IMR-90 (cell line): ENCODE data around the gene IL17D.

Experiments
- CEBPB ChIP-seq: IDR thresholded peaks from 2 replicates; pipeline ENCODE4 v1.6.1; 2012; ENCODE audit warnings: low read depth, low read length, improper control_type of control experiment
- CHD1 ChIP-seq: IDR thresholded peaks from 2 replicates; pipeline ENCODE4 v1.6.1; 2012; ENCODE audit warnings: low read depth, low read length, improper control_type of control experiment
- FOS ChIP-seq: fragments of 150-350 bp; IDR thresholded peaks from 2 replicates; pipeline ENCODE4 v1.6.1; 2016; ENCODE audit warnings: low read depth, low read length
- MAFK ChIP-seq: IDR thresholded peaks from 2 replicates; pipeline ENCODE4 v1.6.1; 2012; ENCODE audit warnings: low read depth, low read length, improper control_type of control experiment
- MAZ ChIP-seq: IDR thresholded peaks from 2 replicates; pipeline ENCODE4 v1.6.1; 2012; ENCODE audit warnings: low read depth, mild to moderate bottlenecking, low read length, improper control_type of control experiment, moderate library complexity, borderline replicate concordance
- POLR2A ChIP-seq: IDR thresholded peaks from 2 replicates; pipeline ENCODE4 v1.6.1; 2012; ENCODE audit warnings: mild to moderate bottlenecking, low read depth, low read length
- RCOR1 ChIP-seq: IDR thresholded peaks from 2 replicates; pipeline ENCODE4 v1.6.1; 2012; ENCODE audit warnings: mild to moderate bottlenecking, low read length, improper control_type of control experiment; ENCODE audit not compliant: insufficient replicate concordance
- RFX5 ChIP-seq: IDR thresholded peaks from 2 replicates; pipeline ENCODE4 v1.8.0; 2012; ENCODE audit warnings: low read depth, mild to moderate bottlenecking, low read length, moderate library complexity
- TF ChIP-seq, protein P1 (sequence below): fragments of 150-350 bp; IDR thresholded peaks from 2 replicates; pipeline ENCODE4 v1.6.1; 2016; ENCODE audit warnings: low read depth, mild to moderate bottlenecking, low read length, moderate library complexity, borderline replicate concordance
- TF ChIP-seq, protein P2 (sequence below): conservative IDR thresholded peaks from 2 replicates; pipeline ENCODE4 v1.5.1; 2012; ENCODE audit warnings: mild to moderate bottlenecking, low read depth, low read length, improper control_type of control experiment
- TF ChIP-seq, protein P3 (sequence below): fragments of 150-350 bp; IDR thresholded peaks from 2 replicates; pipeline ENCODE4 v1.6.1; 2017; ENCODE audit warnings: mild to moderate bottlenecking, antibody characterized with exemption, low read length, low read depth

DNA sequence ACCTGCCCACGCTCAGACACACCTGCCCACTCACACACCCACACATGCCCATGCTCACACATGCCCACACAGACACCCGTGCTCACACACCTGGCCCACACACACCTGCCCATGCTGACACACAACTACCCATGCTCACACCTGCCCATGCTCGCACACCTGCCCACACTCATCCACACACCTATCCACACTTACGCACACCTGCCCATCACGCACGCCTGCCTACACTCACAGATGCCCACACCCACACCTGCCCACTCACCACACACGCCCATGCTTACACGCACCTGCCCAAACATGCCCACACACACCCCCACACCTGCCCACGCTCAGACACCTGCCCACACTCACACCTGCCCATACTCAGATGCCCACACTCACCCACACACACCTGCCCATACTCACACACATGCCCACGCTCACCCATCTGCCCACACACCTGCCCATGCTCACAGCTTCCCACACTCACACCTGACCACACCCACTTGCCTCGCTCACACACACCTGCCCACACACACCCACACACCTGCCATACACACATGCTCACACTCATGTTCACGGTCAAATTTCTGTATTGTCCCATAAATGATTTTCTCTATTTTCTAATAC lies 15.6 kb downstream of the IL17D start:
- TF ChIP-seq, protein P1, sequence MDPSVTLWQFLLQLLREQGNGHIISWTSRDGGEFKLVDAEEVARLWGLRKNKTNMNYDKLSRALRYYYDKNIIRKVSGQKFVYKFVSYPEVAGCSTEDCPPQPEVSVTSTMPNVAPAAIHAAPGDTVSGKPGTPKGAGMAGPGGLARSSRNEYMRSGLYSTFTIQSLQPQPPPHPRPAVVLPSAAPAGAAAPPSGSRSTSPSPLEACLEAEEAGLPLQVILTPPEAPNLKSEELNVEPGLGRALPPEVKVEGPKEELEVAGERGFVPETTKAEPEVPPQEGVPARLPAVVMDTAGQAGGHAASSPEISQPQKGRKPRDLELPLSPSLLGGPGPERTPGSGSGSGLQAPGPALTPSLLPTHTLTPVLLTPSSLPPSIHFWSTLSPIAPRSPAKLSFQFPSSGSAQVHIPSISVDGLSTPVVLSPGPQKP, result no peak
- TF ChIP-seq CEBPB, result no peak
- TF ChIP-seq, protein P2, sequence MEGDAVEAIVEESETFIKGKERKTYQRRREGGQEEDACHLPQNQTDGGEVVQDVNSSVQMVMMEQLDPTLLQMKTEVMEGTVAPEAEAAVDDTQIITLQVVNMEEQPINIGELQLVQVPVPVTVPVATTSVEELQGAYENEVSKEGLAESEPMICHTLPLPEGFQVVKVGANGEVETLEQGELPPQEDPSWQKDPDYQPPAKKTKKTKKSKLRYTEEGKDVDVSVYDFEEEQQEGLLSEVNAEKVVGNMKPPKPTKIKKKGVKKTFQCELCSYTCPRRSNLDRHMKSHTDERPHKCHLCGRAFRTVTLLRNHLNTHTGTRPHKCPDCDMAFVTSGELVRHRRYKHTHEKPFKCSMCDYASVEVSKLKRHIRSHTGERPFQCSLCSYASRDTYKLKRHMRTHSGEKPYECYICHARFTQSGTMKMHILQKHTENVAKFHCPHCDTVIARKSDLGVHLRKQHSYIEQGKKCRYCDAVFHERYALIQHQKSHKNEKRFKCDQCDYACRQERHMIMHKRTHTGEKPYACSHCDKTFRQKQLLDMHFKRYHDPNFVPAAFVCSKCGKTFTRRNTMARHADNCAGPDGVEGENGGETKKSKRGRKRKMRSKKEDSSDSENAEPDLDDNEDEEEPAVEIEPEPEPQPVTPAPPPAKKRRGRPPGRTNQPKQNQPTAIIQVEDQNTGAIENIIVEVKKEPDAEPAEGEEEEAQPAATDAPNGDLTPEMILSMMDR, result no peak
- TF ChIP-seq, protein P3, sequence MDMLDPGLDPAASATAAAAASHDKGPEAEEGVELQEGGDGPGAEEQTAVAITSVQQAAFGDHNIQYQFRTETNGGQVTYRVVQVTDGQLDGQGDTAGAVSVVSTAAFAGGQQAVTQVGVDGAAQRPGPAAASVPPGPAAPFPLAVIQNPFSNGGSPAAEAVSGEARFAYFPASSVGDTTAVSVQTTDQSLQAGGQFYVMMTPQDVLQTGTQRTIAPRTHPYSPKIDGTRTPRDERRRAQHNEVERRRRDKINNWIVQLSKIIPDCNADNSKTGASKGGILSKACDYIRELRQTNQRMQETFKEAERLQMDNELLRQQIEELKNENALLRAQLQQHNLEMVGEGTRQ, result no peak
- no peak for TF ChIP-seq POLR2A
- no peak for TF ChIP-seq MAZ
- no peak for TF ChIP-seq MAFK
- no peak for TF ChIP-seq CHD1
- TF ChIP-seq RFX5, result no peak
- TF ChIP-seq FOS, result no peak
- no peak for TF ChIP-seq RCOR1
